Measurements from ENCODE around the gene RFPL3. TPM values are rescaled to one million over a fixed set of nuclear protein-coding genes. Genes with fewer than 3 reads are reported as not detected.
"Not testable (repeated sequence)": the region's sequence is repeated elsewhere in the genome, so short reads cannot be mapped to it uniquely, and the experiment has no call there.

The RFPL3 gene
- total RNA-seq, result not detected

DNA sequence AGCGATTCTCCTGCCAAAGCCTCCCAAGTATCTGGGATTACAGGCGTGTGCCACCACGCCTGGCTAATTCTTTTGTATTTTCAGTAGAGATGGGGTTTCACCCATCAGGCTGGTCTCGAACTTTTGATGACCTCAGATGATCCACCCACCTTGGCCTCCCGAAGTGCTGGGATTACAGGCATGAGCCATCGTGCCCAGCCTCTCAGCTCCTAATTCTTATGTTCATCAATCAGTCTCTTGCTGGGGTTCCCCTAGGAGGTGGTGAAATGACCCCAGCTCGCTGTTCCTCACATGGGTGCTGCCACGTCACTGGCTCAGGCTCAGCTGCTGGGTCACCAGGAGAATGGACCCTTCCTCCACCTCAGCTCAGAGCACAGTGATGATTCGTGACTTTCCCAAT, at the start of gene RFPL3:
Gene RFPL3 (plus strand): TSS at position 301 of the 400 bp plus-strand sequence. CDS start 205 bp downstream, outside the sequence.
- H3K27ac Mint-ChIP-seq; intact Hi-C loops (cut with micrococcal nuclease); H3K36me3 Mint-ChIP-seq; CTCF ChIA-PET; DNase-seq; POLR2A ChIA-PET; H3K4me1 Mint-ChIP-seq (ENCODE audit: low read depth); H3K9me3 Mint-ChIP-seq; H3K4me3 Mint-ChIP-seq; H3K27me3 Mint-ChIP-seq: not testable (repeated sequence)

DNA sequence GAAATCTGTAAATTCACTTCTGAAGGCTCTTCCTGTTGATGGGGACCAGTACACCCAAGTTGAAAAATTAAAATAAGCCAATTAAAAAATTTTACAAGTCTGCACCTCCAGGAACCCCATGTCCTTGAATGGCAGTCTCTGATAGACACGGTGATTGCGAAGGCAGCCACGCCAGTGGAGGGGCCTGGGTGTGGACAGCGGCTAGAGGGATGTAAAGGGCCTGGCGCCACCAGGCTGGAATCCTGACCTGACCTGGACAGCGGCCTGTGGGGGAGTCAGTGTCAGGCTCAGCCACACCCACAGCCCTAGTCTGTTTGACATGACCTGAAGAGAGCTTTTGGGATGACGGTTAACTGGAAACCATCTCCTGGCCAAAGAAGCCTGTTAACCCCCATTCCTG, 49.5 kb upstream of the RFPL3 start:
- DNase-seq, result no peak
- Mint-ChIP-seq H3K4me3 (no peak overlapping the region), H3K36me3 (no peaks in the 10 kb centered on the region), H3K4me1 (ENCODE audit: low read depth) (no peaks in the 10 kb centered on the region), H3K27me3 (peaks cover 11% of the 10 kb centered on the region), H3K27ac (no peak overlapping the region), H3K9me3 (no peaks in the 10 kb centered on the region)
- intact Hi-C loops (cut with micrococcal nuclease), result no loop called here
- ChIA-PET POLR2A (no interaction called here), CTCF (interaction anchor here (1.5 kb wide), 1 partner anchor 42 kb away, joined by 6 read pairs; no protein-coding TSS in a partner anchor)

DNA sequence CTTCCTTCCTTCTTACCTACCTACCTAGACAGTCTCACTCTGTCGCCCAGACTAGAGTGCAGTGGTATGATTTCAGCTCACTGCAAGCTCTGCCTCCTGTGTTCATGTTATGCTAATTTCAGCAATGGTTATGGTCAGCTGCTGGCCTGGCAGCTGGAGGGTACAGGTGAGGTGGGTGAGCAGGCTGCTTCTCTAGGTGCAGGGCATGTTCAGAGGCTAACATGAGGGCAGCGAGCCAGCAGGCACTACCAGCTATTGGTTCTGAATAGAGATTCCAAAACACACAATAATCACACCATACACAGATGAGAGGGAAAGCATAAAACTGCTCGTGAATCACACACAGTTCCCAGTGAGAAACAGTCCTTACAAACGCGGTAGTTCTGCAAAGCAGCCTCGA, 48.7 kb upstream of the RFPL3 start:
- Mint-ChIP-seq H3K36me3 (no peaks in the 10 kb centered on the region), H3K4me1 (ENCODE audit: low read depth) (no peaks in the 10 kb centered on the region), H3K27me3 (peaks cover 11% of the 10 kb centered on the region), H3K9me3 (no peaks in the 10 kb centered on the region), H3K4me3 (no peak overlapping the region), H3K27ac (no peak overlapping the region)
- intact Hi-C loops (cut with micrococcal nuclease), result no loop called here
- CTCF ChIA-PET, result interaction anchor here (1.5 kb wide), 1 partner anchor 43 kb away, joined by 6 read pairs; no protein-coding TSS in a partner anchor
- POLR2A ChIA-PET, result no interaction called here
- no peak for DNase-seq

DNA sequence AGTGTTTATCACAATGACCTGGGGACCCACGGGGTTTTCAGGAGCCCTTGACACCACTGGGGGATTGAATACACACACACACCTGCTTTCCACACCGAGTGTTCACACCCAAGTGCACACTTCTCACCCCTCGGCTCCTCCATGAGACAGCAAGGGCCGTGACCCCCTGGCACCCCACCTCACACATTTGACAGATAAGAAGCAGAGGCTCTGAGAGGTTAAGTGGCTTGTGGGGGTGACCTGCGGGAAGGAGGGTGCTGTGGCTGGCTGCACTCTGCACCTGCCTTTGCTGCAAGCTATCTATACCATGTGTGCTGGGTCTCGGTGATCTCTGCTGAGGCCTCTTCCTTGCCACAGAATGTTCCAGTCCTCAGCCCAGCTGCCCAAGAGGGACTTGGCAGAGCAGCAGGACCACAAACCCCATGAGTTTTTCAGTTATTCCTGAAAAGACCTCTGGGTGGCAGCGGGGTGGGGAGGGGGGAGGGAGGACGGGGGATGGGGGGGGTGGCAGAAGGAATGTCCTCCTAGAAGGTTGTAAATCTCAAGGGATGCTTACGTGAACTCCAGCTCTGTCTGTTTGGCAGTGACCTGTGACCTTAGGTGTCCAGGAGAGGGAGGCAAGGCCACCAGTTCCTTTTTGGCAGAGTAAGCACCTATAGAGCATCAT, 47.9 kb upstream of the RFPL3 start:
- Mint-ChIP-seq H3K4me1 (ENCODE audit: low read depth) (no peaks in the 10 kb centered on the region), H3K4me3 (no peak overlapping the region), H3K36me3 (no peaks in the 10 kb centered on the region), H3K27ac (no peak overlapping the region), H3K9me3 (no peaks in the 10 kb centered on the region), H3K27me3 (peaks cover 11% of the 10 kb centered on the region)
- POLR2A ChIA-PET, result no interaction called here
- intact Hi-C loops (cut with micrococcal nuclease), result no loop called here
- CTCF ChIA-PET, result no interaction called here
- DNase-seq, result no peak

DNA sequence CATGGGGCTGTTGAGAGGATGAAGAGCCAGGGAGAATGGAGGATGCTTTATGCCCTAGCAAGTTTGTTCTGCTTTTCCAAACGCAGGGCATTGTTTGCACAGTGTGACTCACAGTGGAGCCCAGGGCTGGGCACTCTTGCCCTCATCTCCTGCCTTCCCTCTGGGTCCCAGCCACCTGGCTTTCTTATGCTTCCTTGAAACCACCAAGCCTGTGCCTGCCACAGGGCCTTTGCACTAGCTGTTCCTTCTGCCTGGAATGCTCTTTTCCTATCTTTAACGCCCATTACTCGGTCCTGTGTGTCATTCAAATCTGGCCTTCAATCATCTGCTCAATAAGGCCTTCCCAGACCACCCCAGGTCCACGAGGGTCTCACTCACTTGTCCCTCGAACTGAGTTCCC, 46.9 kb upstream of the RFPL3 start:
- intact Hi-C loops (cut with micrococcal nuclease), result no loop called here
- ChIA-PET POLR2A (no interaction called here), CTCF (no interaction called here)
- Mint-ChIP-seq H3K4me1 (ENCODE audit: low read depth) (no peaks in the 10 kb centered on the region), H3K9me3 (no peaks in the 10 kb centered on the region), H3K27ac (no peak overlapping the region), H3K27me3 (peaks cover 8% of the 10 kb centered on the region), H3K36me3 (no peaks in the 10 kb centered on the region), H3K4me3 (no peak overlapping the region)
- no peak for DNase-seq

DNA sequence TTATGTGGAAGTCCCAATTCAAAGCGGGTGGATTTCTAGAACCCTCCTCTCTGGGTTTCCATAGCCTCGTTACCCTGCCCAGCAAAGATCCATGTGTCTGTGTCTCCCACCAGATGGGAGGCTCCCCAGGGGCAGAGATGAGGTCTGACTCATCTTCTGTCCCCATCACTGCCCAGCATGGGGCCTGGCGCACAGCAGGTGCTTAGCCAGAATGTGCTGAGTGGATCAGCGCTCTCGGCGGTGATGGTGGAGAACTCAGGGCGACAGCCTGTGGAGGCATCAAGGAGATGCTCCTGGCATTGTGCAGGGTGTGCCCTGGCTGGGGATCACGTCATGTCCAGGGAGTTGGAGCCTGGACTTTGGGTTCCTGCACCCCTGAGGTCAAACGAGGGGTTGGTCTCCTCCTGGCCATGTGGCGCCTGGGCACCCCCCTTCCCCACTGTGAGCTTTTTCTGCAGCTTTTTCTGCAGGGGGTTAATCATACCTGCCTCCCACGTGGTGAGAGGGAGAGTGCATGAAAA, 46.1 kb upstream of the RFPL3 start:
- no peaks in the 10 kb centered on the region for H3K9me3 Mint-ChIP-seq
- no peaks in the 10 kb centered on the region for H3K4me1 Mint-ChIP-seq (ENCODE audit: low read depth)
- intact Hi-C loops (cut with micrococcal nuclease), result no loop called here
- ChIA-PET CTCF (no interaction called here), POLR2A (no interaction called here)
- H3K4me3 Mint-ChIP-seq, result no peak overlapping the region
- no peak overlapping the region for H3K27ac Mint-ChIP-seq
- no peaks in the 10 kb centered on the region for H3K36me3 Mint-ChIP-seq
- no peak for DNase-seq
- peaks cover 8% of the 10 kb centered on the region for H3K27me3 Mint-ChIP-seq

DNA sequence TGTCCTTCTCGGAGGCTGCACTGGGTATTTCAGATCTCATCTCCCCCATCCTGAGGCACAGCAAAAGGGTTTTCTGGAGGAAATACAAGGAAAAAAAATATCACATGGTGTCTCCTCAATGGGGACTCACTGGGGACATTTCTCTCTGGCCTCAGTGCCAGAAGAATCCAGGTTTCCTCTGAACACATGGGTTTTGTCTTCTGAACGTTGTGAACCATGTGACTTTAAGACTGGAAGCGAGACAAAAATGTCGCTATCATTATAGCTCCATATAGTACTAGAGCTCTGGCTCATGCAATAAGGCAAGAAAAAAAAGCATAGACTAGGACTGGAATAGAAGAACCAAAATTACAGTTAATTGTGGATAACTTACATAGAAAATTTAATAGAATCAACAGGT, 44.9 kb upstream of the RFPL3 start:
- POLR2A ChIA-PET, result no interaction called here
- intact Hi-C loops (cut with micrococcal nuclease), result no loop called here
- H3K4me1 Mint-ChIP-seq (ENCODE audit: low read depth), result no peaks in the 10 kb centered on the region
- H3K27me3 Mint-ChIP-seq, result peaks cover 8% of the 10 kb centered on the region
- no peak overlapping the region for H3K4me3 Mint-ChIP-seq
- no peaks in the 10 kb centered on the region for H3K36me3 Mint-ChIP-seq
- CTCF ChIA-PET, result no interaction called here
- no peaks in the 10 kb centered on the region for H3K9me3 Mint-ChIP-seq
- no peak overlapping the region for H3K27ac Mint-ChIP-seq
- DNase-seq, result no peak

DNA sequence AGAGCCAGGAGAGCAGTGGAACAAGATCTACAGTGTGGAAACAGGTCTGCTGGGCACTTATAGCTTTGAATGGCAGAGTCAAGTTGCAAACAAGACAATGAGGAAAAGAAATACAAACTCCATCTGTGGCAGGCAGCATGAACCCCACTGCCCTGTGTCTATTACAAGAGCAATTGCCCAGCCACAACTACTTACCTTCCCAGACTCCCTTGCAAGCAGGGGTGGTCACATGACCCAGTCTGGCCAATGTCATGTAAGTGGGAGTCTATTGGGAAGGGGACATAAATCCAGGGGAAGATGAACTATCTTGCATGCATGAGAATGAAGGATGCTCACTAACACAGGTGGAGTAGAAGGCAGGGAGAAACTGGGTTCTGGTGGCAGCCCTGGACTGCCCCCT, 44.1 kb upstream of the RFPL3 start:
- H3K36me3 Mint-ChIP-seq, result no peaks in the 10 kb centered on the region
- no peak for DNase-seq
- intact Hi-C loops (cut with micrococcal nuclease), result no loop called here
- ChIA-PET POLR2A (no interaction called here), CTCF (no interaction called here)
- H3K9me3 Mint-ChIP-seq, result no peaks in the 10 kb centered on the region
- no peak overlapping the region for H3K27ac Mint-ChIP-seq
- no peak overlapping the region for H3K4me3 Mint-ChIP-seq
- H3K27me3 Mint-ChIP-seq, result peaks cover 7% of the 10 kb centered on the region
- no peaks in the 10 kb centered on the region for H3K4me1 Mint-ChIP-seq (ENCODE audit: low read depth)

DNA sequence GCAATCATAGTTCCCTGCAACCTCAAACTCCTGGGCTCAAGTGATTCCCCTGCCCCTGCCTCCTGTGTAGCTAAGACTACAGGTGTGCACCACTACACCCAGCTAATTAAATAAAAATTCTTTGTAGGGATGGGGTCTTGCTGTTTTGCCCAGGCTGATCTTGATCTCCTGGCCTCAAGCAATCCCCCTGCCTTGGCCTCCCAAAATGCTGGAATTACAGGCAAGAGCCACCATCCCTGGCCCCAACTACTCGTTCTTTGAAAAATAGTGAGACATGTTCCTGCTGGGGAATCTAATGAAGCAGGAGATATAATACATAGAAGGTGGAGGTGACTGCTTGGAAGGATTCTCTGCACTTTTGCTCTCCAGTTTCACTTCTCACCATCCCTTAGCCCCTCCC, 40.1 kb upstream of the RFPL3 start:
- Mint-ChIP-seq H3K27me3 (peaks cover 8% of the 10 kb centered on the region), H3K4me3 (no peak overlapping the region), H3K4me1 (ENCODE audit: low read depth) (no peaks in the 10 kb centered on the region), H3K36me3 (no peaks in the 10 kb centered on the region), H3K27ac (no peak overlapping the region), H3K9me3 (peaks cover 4% of the 10 kb centered on the region)
- POLR2A ChIA-PET, result no interaction called here
- CTCF ChIA-PET, result no interaction called here
- intact Hi-C loops (cut with micrococcal nuclease), result no loop called here
- DNase-seq, result no peak

DNA sequence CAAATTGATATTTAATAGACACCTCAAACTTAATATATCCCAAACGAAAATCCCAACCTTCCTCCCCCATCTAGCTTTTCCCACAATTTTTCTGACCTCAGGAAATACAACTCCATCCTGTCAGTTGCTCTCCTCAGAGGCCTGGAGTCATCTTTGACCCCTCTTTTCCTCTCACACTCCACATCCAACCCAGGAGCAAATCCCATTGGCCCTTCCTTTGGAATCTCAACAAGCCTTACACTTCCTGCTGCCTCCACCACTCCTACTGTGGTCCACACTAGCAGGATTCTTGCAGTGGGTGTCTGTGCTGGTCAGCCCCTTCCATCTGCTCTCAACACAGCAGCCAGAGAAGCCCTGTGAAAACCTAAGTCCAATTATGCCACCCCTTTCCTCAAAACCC, 39.3 kb upstream of the RFPL3 start:
- CTCF ChIA-PET, result no interaction called here
- H3K36me3 Mint-ChIP-seq, result no peaks in the 10 kb centered on the region
- H3K4me3 Mint-ChIP-seq, result no peak overlapping the region

DNA sequence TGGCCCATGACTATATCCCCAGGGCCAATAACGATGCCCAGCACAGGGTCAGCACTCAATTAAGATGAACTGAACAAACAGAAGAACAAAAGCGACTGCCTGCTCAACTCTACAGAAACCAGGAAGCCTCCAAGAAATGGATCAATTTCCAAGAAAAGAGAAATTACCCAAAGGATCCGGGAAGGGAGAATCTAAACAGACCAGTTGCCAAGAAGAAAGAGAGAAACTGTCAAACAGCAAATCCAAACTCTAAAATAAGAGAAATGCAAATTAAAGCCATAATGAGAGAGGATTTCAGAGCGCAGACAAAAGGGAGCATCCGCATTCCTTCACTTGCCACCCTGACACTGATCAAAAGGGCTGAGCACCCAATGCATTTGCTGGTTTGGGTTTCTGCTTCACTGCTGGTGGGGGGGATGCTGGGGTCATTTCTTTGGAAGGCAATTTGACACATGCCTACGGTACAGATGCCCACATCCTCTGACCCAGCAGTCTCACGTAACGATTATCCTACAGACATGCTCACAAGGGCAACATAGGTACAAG, 37.7 kb upstream of the RFPL3 start:
- DNase-seq, result no peak
- intact Hi-C loops (cut with micrococcal nuclease), result no loop called here
- ChIA-PET POLR2A (no interaction called here), CTCF (no interaction called here)
- no peaks in the 10 kb centered on the region for H3K36me3 Mint-ChIP-seq
- no peaks in the 10 kb centered on the region for H3K4me1 Mint-ChIP-seq (ENCODE audit: low read depth)
- H3K27ac Mint-ChIP-seq, result no peak overlapping the region
- H3K4me3 Mint-ChIP-seq, result no peak overlapping the region
- peaks cover 7% of the 10 kb centered on the region for H3K27me3 Mint-ChIP-seq
- peaks cover 4% of the 10 kb centered on the region for H3K9me3 Mint-ChIP-seq

More for the DNA sequence above, 39.3 kb upstream of the RFPL3 start:
- intact Hi-C loops (cut with micrococcal nuclease), result no loop called here
- H3K27ac Mint-ChIP-seq, result no peak overlapping the region
- H3K9me3 Mint-ChIP-seq, result peaks cover 4% of the 10 kb centered on the region
- peaks cover 8% of the 10 kb centered on the region for H3K27me3 Mint-ChIP-seq
- POLR2A ChIA-PET, result no interaction called here
- H3K4me1 Mint-ChIP-seq (ENCODE audit: low read depth), result no peaks in the 10 kb centered on the region
- DNase-seq, result no peak

DNA sequence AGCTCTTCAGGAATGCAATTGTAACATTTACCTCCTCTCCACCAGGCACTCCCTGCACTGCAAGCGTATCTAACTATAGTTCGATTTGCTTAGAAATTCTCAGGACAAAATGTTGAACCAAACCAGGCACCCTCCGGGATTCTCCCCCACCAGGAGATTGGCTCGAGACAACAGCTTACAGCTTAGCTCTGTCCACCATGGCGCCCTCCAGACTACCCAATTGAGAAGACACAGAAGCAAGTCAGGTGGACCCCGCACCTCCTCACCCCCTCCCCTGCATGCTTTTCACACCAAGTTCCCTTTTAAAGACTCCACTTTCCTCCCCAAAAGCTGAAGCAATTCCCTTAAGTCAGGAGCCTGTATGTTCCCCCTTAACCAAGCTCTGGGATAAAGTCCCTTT, 34.7 kb upstream of the RFPL3 start:
- no peak overlapping the region for H3K27ac Mint-ChIP-seq
- POLR2A ChIA-PET, result no interaction called here
- intact Hi-C loops (cut with micrococcal nuclease), result no loop called here
- H3K27me3 Mint-ChIP-seq, result peaks cover 5% of the 10 kb centered on the region
- CTCF ChIA-PET, result no interaction called here
- no peaks in the 10 kb centered on the region for H3K36me3 Mint-ChIP-seq
- H3K4me3 Mint-ChIP-seq, result no peak overlapping the region
- H3K4me1 Mint-ChIP-seq (ENCODE audit: low read depth), result no peaks in the 10 kb centered on the region
- H3K9me3 Mint-ChIP-seq, result peaks cover 4% of the 10 kb centered on the region
- DNase-seq, result no peak

DNA sequence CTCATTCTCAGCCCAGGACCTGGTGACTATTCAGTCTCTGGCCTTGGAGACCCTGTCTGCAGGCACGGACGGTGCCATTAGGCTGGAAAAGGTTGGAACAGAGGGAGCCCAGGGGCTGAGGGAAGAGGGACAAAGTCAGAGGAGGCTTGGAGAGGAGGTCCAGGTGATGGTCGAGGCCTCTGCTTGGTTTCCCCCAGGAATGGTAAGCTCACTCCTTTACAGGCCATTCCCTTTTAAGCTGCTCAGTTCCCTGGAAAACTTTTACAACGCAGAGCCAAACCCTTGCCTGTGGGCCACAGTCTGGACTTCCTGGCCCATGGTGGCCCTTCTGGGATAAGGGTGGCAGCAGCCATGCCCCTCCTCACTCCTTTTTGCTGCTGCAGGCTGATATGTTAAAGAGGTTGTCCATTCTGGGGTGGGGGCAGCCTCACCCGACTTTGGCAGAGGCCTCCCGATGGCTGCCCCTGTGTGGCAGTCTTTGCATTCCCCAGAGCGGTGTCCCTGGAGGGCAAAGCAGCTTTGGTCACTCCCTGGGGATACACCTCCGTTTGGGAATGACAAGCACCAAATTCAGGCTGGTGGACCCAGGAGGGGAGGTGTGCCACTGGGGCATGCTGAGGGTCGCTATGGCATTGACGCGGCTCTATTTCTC, 34.0 kb upstream of the RFPL3 start:
- CTCF ChIA-PET, result no interaction called here
- Mint-ChIP-seq H3K4me3 (no peak overlapping the region), H3K36me3 (no peaks in the 10 kb centered on the region), H3K27me3 (peaks cover 5% of the 10 kb centered on the region), H3K4me1 (ENCODE audit: low read depth) (no peaks in the 10 kb centered on the region), H3K9me3 (peaks cover 4% of the 10 kb centered on the region), H3K27ac (no peak overlapping the region)
- intact Hi-C loops (cut with micrococcal nuclease), result no loop called here
- no peak for DNase-seq
- POLR2A ChIA-PET, result no interaction called here
